Kidney tubule cell (primary cell): Measurements from ENCODE around the gene NFX1.
"Not testable (repeated sequence)": the region's sequence is repeated elsewhere in the genome, so short reads cannot be mapped to it uniquely, and the experiment has no call there.

Source experiments
- DNase-seq: peaks from one replicate; pipeline ENCODE4 v3.0.0-alpha.2; 2018; ENCODE audit warnings: low spot score

Gene NFX1

DNA sequence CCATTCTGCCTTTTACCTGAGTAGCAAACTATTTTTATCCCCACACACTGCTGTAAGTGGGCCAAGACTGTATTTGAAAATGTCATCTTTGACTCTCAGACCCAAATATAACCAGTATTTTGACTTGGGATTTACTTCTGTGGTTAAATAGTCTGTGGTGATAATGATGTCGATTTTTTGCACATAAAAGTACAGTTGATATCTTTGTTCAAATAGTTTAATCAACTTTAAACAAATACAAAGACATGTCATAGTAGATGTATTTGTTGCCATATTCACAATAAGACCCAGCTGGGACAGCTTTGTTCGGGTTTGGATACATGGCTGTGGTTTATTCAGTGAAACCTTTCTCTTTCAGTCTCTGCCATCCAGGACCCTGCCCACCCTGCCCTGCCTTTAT, 20.4 kb downstream of the NFX1 start:
- DNase-seq = no peak

DNA sequence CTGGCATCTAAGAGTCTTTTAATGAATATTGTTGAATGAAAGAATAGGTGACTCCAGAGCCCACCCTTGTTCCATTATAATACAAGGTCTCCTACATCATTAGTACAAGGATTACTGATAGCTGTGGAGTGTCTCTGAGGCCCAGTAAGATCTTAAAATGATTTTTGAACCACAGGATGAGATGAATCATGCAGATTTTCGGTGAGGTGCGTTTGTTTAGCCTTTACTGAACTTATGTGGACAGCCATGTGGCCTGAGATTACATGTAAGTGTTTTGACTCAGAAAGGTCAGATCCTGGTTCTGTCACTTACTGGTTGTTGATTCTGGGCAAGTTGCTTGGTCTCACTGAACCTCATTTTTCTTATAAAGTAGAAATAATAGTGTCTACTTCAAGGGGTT, 21.6 kb downstream of the NFX1 start:
- no peak for DNase-seq

DNA sequence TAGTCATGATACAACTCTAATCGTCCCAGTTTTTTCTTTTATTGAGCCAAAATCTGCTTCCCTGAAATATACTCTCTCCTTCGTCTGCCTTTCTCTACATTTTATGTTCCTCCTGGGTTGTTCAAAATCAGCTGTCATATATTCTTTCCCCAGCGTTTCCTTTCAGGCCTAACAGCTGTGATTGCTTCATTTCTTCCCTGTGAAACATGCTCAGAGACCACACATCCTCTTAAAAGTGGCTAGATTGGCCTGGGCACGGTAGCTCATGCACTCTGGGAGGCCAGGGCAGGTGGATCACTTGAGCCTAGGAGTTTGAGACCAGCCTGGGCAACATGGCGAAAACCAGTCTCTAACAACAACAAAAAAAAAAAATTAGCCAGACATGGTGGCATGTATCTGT, 25.1 kb downstream of the NFX1 start:
- DNase-seq = no peak

DNA sequence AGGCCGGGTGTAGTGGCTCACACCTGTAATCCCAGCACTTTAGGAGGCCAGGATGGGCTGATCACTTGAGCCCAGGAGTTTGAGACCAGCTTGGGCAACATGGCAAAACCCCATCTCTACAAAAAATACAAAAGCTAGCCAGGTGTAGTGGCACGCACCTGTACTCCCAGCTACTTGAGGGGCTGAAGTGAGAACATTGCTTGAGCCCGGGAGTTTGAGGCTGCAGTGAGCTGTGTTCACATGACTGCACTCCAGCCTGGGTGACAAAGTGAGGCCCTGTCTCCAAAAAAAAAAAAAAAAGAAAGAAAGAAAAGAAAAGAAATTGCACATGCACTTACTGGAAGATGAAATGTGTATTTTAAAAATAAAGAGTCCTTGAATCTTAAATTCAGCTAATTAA, 26.8 kb downstream of the NFX1 start:
- DNase-seq = not testable (repeated sequence)

DNA sequence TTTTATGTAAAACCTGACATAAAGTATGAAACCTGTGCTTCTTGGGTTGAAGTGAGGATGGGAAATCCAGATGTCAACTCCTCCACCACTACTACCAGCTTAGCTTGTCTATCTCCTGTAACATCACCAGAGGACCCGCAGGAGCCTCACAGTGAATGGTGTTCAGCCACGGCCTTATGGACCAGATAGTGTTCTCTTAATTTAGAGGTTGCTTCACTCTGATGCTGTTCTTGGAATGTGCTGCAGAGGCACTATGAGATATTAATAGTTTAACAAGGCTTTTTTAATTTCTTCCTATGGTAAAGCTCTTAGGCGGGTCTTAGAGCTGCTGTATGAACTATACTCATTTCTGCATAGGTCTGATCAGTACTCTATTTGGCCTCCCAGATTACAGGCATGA, 27.9 kb downstream of the NFX1 start:
- no peak for DNase-seq

DNA sequence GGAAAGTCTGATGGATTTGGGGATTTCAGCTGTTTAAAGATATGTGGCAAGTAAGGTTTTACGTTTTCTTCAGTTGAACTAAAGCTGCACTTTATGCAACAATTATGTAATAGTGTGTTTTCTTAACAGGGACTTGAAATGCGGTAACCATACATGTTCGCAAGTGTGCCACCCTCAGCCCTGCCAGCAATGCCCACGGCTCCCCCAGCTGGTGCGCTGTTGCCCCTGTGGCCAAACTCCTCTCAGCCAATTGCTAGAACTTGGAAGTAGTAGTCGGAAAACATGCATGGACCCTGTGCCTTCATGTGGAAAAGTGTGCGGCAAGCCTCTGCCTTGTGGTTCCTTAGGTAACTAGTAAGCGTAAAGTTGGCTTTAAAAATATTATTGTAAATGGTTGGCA, 28.5 kb downstream of the NFX1 start:
- no peak for DNase-seq

DNA sequence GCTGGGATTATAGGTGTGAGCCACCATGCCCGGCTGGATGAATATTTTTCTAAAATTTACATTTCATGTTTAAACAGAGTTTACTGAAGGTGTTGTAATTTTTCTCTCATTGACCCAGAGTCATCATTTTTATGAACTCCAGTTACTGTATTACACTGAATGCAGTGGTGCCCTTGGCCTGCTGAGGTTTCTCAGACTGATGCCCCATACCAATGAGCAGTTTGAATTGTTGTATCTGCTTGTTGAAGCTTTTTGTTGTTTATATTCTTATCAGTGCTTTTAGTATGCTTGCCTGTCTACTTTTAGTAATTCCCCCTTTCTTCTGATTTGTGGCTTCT, 29.9 kb downstream of the NFX1 start:
- no peak for DNase-seq

DNA sequence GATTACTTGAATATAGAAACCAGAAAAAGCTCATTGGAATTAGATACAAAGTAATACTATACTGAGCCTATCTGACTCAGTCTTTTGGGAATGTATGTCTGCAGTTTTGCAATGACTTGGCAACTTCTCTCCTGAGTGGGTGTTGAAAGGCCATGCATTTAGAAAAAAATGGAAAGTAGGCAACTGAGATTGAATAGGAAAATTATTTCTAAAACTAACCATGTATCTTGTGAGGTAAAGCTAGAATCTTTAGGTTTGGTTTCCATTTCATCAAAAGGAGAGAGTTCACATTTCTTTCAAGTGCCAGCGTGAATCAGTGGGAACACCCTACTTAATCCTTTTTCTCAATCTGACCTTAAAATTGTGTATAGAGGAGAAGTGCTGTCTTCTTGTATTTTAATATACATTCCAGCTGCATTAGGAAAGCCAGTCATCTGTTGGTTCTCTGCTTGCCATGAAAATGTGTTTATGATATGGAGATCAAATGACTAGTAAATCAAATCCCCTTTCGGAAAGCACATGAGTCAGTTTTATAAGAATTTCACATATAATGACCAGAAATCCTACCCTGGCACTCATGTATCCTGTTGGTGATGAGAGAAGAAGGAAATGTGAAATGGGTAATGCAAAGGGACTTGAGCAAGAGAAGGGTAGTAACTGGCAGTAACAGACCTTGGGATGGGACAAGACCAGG, 30.4 kb downstream of the NFX1 start:
- DNase-seq = peak; percentile 83

DNA sequence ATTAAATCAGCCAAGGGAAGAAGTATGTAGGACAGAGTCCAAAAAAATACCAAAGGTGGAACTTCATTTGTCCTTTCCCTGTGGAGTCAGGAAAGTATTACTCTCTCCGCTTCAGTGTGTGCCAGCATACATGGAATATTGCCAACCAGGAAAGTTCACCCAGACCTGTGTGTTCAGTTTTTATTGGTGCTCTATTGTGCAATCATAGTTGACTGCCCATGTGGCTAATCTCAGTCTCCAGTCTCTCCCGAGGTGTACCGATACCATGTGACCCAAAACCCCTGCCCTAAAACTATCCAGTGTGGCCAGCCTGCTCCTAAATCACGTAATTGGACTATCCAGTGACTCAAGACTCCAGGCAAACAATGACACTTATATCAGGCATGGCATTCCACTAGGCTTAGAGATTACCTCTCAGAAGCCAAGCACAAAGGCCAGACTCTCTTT, 38.8 kb downstream of the NFX1 start:
- DNase-seq = peak; percentile 100

DNA sequence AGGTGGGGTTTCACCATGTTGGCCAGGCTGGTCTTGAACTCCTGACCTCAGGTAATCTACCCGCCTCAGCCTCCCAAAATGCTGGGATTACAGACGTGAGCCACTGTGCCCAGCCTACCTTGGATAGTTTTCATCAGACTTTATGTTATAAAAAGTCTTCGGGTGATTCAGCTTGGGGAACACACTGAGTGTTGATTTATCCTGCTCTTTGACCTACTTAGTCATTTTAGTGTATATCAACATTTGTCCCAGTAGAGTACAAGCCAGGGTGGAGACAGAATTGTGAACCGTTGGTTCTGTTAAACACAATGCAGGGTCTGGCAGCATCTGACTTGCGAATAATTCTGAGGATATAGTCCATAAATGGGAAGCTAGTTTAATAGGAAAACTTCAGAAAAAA, 39.7 kb downstream of the NFX1 start:
- DNase-seq = peak; percentile 69

DNA sequence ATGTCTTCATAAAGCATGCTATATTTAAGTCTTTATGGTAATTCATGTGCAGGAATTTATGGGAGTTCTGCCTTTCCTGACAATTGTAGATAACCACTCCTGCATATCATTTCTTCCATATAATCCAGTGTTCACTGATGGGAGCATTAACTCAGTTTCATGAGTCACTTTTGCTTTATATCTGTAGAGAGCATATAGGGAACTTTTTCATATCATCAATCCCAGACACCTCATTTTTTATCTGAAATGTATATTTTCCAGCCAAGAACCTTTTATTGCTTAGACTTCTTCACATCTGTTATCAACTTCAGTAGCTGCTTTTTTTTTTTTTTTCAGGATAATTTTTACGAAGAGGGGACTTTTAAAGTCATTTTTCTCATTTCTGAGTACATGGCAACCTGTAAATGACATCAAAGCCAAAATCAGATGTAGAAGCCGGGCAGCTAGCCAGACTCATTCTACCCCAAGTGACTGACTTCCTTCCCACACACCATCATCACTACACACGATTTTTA, 41.1 kb downstream of the NFX1 start:
- DNase-seq = no peak

DNA sequence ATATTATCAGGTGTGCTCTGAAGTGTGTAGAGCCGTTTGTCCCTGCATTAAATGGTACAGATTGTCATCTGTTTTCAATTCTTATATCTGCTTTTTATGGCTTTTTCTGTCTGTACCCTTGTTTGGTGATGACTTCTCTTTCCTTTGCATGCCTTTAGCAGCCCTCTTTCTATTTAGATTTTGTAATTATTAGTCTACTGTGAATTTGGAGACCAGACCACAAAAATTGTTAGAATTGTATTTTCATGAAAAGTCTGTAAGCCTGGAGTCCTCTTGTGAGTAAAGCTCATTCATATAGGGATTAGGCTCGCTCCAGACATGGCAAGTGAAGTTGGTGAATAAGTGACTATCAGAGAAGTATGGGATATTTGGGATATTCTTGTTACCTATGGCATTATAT, 41.7 kb downstream of the NFX1 start:
- no peak for DNase-seq

DNA sequence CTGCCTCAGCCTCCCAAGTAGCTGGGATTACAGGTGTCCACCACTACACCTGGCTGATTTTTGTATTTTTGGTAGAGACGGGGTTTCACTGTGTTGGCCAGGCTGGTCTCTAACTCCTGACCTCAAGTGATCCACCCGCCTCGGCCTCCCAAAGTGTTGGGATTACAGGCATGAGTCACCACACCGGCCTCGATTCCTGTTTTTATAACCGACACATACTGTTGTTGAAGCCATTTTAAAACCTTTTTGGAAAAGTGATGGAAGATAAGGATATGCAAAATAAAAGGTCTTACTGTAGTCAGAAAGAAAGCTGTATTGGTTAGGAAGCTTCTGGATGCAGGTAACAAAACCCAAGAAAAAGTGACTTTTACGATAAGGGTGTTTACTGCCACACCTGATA, 42.6 kb downstream of the NFX1 start:
- DNase-seq = not testable (repeated sequence)

DNA sequence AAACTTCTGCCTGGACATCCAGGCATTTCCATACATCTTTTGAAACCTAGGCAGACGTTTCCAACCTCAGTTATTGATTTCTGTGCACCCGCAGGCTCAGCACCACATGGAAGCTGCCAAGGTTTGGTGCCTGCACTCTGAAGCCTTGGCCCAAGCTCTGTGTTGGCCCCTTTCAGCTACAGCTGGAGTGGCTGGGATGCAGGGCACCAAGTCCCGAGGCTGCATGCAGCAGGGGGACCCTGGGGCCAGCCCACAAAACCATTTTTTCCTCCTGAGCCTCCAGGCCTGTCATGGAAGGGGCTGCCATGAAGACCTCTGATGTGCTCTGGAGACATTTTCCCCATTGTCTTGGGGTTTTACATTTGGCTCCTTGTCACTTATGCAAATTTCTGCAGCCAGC, 49.9 kb downstream of the NFX1 start:
- no peak for DNase-seq

DNA sequence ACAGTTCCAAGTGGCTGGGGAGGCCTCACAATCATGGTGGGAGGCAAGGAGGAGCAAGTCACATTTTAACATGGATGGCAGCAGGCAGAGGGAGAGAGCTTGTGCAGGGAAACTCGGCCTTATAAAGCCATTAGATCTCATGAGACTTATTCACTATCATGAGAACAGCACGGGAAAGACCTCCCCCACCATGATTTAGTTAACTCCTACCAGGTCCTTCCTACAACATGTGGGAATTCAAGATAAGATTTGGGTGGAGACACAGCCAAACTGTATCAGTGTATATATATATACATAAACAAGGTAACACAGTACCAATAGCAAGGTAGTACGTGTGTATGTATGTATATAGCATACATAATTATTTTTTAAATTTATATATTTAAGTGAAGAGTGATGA, 50.9 kb downstream of the NFX1 start:
- DNase-seq = no peak

DNA sequence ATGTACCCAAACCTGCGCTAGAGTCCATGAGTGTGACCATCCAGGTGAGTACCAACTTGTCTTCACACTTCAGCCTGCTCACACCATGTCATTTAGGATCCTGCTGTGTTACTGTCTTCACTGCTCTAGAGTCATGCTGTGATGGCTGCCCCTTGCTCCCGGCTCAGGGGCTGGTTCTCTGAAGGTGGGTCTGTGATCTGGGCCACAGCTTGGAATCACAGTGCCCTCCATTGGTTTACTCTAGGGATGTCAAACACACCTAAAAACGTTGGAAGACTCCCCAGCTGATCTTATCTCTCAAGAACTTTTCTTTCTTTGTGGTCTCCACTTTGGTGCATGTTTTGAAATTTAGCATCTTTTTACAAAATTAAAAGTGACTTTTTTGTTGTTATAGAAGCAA, 53.8 kb downstream of the NFX1 start:
- DNase-seq = no peak

DNA sequence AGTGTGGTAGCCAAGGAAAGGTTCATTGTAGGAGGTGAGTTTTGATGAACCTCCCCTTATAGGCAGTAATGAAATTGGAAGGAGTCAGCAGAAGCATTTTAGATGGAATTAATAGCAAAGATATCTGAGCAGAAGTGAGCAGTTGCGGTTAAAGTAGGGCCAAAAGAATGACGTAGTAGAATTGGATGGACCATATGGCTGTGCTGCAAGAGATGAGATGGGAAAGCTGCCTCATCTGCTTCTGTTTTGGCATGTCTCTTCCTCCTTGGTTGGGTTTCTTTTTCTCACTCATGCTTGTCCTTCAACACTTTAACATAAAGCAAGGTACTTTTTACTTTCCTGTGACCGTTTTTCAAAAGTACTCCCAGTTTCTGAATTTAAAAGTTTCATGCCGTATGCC, 56.2 kb downstream of the NFX1 start:
- DNase-seq = no peak

DNA sequence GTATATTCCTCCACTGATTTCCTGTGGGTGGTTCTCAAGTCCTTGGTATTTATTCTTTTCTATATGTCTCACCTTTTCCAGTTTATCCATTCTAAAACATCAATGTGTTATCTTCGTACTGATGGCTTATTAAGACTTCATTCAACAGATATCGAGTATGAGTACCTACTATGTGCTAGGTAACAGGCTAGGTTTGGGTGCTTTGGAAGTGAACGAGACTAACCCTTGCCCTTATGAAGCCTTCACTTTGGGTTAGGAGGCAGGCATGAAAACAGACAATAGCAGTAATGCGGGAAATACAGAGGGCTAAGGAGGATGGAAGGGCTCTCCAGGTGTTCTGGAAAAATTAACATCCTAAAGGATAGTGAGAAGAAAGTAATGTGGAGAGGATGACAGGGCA, 58.7 kb downstream of the NFX1 start:
- no peak for DNase-seq

DNA sequence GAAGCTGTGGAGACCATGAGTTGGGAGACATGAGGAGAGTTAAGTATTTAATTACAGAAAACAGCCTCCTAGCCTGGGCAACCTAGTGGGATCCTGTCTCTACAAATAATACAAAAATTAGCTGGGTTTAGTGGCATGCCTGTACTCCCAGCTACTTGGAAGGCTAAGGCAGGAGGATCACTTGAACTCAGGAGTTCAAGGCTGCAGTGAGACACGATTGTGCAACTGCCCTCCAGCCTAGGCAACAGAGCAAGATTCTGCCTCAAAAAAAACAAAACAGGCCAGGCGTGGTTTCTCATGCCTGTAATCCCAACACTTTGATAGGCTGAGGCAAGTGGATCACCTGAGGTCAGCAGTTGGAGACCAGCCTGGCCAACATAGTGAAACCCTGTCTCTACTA, 59.4 kb downstream of the NFX1 start:
- no peak for DNase-seq

DNA sequence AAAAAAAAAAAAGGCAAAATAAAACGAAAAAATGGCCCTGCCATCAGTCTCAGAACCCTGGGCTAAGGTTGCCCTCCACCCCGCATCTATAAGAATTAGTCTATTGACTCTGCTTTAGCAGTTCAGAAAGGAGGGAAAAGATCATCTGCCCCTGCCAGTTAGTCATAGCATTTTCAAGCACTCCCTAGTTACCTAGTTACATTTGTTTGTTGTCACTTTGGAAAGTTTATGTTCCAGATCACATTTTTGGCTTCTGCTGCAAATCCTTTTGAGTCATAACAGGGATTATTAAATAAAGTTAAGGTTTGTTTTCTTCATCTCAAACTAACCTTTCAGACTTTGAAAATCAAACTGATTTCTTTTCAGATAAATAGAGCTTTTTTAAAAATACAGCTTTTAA, 60.0 kb downstream of the NFX1 start:
- DNase-seq = peak; percentile 61

DNA sequence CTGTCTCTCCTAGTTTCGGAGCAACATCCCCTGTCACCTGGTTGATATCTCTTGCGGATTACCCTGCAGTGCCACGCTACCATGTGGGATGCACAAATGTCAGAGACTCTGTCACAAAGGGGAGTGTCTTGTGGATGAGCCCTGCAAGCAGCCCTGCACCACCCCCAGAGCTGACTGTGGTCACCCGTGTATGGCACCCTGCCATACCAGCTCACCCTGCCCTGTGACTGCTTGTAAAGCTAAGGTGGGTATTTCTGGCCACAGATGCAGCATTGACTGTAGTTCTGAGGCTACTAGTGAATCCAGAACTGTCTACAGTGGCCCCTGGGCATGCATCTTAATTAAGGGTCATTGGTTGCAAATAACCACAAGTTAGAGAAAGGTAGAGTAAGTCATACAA, 61.2 kb downstream of the NFX1 start:
- peak; percentile 23 for DNase-seq

DNA sequence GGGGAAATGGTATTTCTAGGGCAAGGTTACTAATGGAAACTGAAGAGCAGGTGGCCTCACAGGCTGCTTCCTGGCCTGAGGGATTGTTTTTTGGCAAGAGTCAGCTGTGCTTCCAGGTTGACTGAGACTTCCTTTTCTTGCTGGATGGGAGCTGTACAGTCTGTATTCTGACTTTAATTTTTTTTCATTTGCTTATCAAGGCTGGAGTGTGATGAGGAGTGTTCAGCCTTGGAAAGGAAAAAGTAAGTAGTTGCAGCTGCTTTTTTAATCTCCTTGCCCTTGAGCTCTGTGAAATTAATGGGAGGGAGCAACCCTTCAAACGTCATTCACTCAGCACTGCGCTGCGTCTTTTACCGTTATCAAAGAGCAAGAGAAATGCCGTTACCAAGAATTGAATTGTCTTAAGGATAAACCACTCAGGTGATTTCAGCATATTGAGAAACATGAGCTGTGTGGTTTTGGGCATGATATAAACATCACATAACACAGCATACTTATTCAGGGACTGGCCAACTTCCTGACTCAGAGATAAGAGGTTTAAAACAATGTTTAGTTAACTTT, 64.4 kb downstream of the NFX1 start:
- DNase-seq = no peak

DNA sequence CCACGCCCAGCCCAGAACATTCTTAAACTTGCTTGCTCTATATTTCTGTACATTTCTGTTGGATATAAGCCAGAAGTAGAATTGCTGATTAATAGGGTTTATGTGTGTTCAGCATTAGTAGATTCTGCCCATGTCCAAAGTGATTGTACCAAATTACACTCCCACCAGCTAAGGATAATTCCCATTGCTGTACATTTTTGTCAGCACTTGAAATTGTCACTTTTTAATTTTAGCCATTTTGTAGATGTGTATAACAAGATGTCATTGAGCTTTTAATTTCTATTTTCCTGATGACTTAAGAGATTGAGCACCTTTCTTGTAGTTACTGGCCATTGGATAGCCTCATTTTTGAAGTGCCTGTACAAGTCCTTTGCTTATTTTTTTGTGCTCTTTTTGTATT, 65.6 kb downstream of the NFX1 start:
- DNase-seq = no peak

DNA sequence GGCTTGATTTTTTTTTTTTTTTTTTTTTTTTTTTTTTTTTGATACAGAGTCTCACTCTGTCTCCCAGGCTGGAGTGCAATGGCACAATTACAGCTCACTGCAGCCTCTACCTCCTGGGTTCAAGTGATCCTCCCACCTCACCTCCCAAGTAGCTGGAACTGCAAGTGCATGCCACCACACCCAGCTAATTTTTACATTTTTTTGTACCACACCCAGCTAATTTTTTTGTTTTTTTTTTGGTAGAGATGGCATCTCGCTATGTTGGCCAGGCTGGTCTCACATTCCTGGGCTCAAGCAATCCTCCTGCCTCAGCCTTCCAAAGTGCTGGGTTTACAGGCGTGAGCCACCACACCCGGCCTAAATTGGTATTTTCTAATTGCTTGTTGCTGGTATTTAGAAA, 68.3 kb downstream of the NFX1 start:
- not testable (repeated sequence) for DNase-seq
